ENCODE data around the gene PPP1CC.

PPP1CC gene

GRCh38 chr12:110742718-110743570 lies at the start of gene PPP1CC:
PPP1CC (minus strand) TSS chr12:110742891; CDS start chr12:110742707, 184 bp downstream.
- no peaks in the 10 kb centered on the region for H3K27me3 Mint-ChIP-seq
- H3K9me3 Mint-ChIP-seq = no peaks in the 10 kb centered on the region
- peak within 1 kb of the TSS; percentile 98 for H3K27ac Mint-ChIP-seq
- ATAC-seq (replicated peaks) (peak; percentile 91 to 94), DNase-seq (peak; percentile 90)
- peak within 1 kb of the TSS; percentile 90 to 92 for H3K4me3 Mint-ChIP-seq
- peaks cover 22 to 44% of the 10 kb centered on the region in 2 donors for H3K4me1 Mint-ChIP-seq
- H3K36me3 Mint-ChIP-seq = peaks cover 18 to 23% of the 10 kb centered on the region in 2 donors

DNA sequence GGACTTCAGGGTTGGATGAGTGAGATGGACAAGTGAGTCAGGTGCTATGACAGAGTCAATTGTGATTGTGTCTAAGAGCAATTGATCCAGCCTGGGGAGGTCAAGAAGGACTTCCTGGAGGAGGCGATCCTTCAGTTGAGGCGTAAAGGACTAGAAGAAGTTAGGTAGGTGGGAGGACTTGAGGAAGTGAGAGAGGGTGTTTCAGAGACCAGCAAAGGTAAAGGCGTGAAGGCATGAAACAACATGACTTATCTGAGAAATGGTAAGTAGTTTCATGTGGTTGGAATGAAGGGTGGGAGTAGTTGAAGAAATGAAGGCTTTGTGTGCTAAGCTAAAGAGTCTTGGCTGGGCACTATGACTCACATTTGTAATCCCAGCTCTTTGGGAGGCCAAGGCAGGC lies 48.9 kb upstream of the PPP1CC start:
- no peak for DNase-seq
- Mint-ChIP-seq H3K4me3 (no peak overlapping the region), H3K4me1 (peaks cover 4 to 6% of the 10 kb centered on the region in 2 donors), H3K27me3 (peaks cover 6 to 9% of the 10 kb centered on the region in 2 donors), H3K36me3 (no peaks in the 10 kb centered on the region), H3K27ac (no peak overlapping the region), H3K9me3 (peaks cover 0 to 2% of the 10 kb centered on the region in 2 donors)
- ATAC-seq (replicated peaks) = peak; percentile 80 to 83

GRCh38 chr12:110790301-110790700 lies 47.6 kb upstream of the PPP1CC start:
- Mint-ChIP-seq H3K4me1 (peaks cover 4 to 6% of the 10 kb centered on the region in 2 donors), H3K36me3 (no peaks in the 10 kb centered on the region), H3K27me3 (peaks cover 5 to 6% of the 10 kb centered on the region in 2 donors), H3K27ac (no peak overlapping the region), H3K9me3 (peaks cover 0 to 2% of the 10 kb centered on the region in 2 donors), H3K4me3 (no peak overlapping the region)
- no peak for ATAC-seq (replicated peaks)
- no peak for DNase-seq

- no peak overlapping the region for H3K27ac Mint-ChIP-seq
- peaks cover 4 to 14% of the 10 kb centered on the region in 2 donors for H3K27me3 Mint-ChIP-seq
- DNase-seq = no peak
- H3K4me1 Mint-ChIP-seq = peaks cover 0 to 2% of the 10 kb centered on the region in 2 donors
- ATAC-seq (replicated peaks) = no peak
- no peaks in the 10 kb centered on the region for H3K36me3 Mint-ChIP-seq
- H3K9me3 Mint-ChIP-seq = no peaks in the 10 kb centered on the region
- no peak overlapping the region for H3K4me3 Mint-ChIP-seq
Measured at GRCh38 chr12:110786012-110786411, 43.3 kb upstream of the PPP1CC start.

GRCh38 chr12:110785240-110785639 lies 42.5 kb upstream of the PPP1CC start:
- H3K27ac Mint-ChIP-seq = no peak overlapping the region
- peaks cover 4 to 14% of the 10 kb centered on the region in 2 donors for H3K27me3 Mint-ChIP-seq
- ATAC-seq (replicated peaks) (no peak), DNase-seq (no peak)
- H3K4me3 Mint-ChIP-seq = no peak overlapping the region
- peaks cover 0 to 2% of the 10 kb centered on the region in 2 donors for H3K4me1 Mint-ChIP-seq
- H3K36me3 Mint-ChIP-seq = no peaks in the 10 kb centered on the region
- H3K9me3 Mint-ChIP-seq = no peaks in the 10 kb centered on the region

DNA sequence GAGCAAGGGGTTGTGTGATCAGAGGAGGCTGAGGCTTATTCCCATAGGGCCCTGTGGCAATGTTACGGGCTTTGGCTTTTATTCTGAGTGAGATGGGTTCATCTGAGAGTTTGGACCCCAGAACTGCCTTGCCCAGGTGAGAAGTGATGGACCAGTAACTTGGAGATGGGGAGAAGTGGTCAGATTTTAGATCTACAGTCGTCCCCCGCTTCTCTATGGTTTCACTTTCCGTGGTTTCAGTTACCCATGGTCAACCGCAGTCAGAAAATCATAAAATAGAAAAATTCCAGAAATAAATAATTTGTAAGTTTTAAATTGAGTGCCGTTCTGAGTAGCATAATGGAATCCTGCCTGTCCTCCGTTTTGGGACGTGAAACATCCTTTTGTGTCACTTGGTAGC lies 40.2 kb upstream of the PPP1CC start:
- no peaks in the 10 kb centered on the region for H3K9me3 Mint-ChIP-seq
- H3K27me3 Mint-ChIP-seq = peaks cover 8 to 14% of the 10 kb centered on the region in 2 donors
- H3K4me3 Mint-ChIP-seq = no peak overlapping the region
- DNase-seq = no peak
- ATAC-seq (replicated peaks) = no peak
- no peak overlapping the region for H3K27ac Mint-ChIP-seq
- peaks cover 8 to 12% of the 10 kb centered on the region in 2 donors for H3K4me1 Mint-ChIP-seq
- no peaks in the 10 kb centered on the region for H3K36me3 Mint-ChIP-seq

DNA sequence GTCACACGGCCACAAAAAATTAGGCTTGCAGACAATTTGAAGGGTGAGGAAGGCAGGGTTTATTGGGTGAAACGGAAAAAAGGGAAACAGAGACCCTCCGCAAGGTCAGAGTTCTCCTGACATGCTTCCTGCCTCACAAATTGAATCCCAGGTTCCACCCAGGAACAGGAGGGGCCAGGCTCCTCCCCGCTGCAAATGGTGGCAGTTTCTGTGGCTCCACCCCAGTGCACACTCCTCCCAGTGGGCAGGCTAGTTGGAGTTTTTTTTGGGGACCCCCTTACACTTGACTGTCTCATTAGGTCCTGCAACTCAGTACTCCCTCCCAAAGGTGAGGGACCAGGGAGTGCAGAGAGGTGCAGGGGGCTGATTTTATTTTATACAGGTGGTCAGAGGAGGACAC lies 39.4 kb upstream of the PPP1CC start:
- no peak for DNase-seq
- Mint-ChIP-seq H3K27ac (no peak overlapping the region), H3K9me3 (no peaks in the 10 kb centered on the region), H3K4me1 (peaks cover 8 to 13% of the 10 kb centered on the region in 2 donors), H3K4me3 (no peak overlapping the region), H3K27me3 (peaks cover 8 to 14% of the 10 kb centered on the region in 2 donors), H3K36me3 (no peaks in the 10 kb centered on the region)
- ATAC-seq (replicated peaks) = no peak

DNA sequence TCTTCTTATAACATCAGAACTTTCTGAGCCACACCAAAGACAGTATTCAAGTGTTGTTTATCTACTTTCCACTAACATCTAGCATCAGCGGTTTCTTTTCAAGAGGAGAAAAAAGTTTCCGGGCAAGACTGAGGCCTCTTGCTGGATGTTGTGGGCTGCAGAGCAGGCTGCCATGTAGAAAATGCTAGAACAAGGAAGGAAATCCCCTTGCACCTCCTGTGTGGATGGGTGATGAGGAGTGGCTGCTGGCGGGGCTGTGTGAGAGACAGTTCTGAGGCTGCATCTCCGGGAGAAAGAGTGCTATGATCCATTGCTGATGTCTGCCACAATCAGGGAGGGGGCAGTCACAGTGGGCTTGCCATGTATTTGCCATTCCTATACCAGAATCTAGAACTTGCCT lies 37.8 kb upstream of the PPP1CC start:
- Mint-ChIP-seq H3K36me3 (no peaks in the 10 kb centered on the region), H3K27me3 (peaks cover 8 to 14% of the 10 kb centered on the region in 2 donors), H3K4me3 (no peak overlapping the region), H3K4me1 (peaks cover 18 to 29% of the 10 kb centered on the region in 2 donors), H3K27ac (no peak overlapping the region), H3K9me3 (no peaks in the 10 kb centered on the region)
- DNase-seq (no peak), ATAC-seq (replicated peaks) (no peak)

DNA sequence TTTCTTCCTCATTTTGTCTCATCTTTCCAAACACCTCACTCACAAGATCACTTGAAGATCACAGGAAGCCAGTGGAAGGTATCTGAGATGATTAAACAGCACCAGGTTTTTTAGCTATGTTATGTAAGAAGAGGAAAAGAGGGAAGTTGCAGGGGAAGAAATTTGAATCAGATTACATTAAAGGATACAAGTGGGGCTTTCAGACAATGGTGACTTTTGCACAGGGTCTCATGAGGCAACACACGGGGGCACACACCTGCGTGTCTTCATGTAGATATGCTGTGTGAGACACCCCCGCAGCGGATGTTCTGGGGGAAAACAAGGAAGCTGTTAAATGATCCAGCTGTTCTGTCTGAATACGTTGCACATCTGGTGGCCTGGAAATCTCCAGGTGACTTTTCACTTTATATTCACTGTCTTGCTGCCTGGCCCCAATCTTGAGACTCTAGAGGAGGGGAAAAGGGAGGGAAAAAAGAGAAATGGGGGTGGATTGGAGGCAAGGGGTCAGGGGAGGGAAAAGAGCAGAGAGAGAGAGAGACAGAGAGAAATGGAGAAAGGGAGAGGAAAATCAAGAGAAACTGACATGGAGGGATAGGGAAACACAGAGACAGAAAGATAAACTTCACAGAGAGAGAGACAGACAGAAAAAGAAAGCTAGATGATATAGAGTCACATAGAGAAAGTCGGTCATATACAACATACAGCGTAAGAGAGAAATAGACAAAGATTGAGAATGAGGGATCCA lies 36.3 kb upstream of the PPP1CC start:
- H3K4me3 Mint-ChIP-seq = no peak overlapping the region
- DNase-seq (no peak), ATAC-seq (replicated peaks) (no peak)
- no peaks in the 10 kb centered on the region for H3K9me3 Mint-ChIP-seq
- H3K27ac Mint-ChIP-seq = peak overlapping the region; percentile 42
- peaks cover 8 to 14% of the 10 kb centered on the region in 2 donors for H3K27me3 Mint-ChIP-seq
- no peaks in the 10 kb centered on the region for H3K36me3 Mint-ChIP-seq
- H3K4me1 Mint-ChIP-seq = peaks cover 20 to 29% of the 10 kb centered on the region in 2 donors

DNA sequence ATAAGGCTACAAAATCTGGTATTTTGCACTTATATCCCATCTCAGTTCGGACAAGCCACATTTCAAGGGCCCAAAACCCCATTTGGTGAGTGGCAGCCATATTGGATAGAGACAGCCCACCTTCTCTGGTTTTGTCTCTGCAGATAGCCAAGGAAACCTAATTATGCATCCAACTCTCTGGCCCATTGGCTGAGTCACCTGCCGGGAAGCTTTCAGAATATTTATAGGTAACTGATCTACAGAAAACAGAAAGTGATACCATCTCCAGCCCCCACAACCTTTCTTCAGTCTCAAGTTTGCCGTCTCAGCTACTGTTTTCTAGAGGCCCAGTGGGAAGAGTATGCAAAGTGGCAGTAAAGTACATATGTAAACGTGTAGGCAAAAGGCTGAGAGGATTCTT lies 33.7 kb upstream of the PPP1CC start:
- peak overlapping the region; percentile 7 to 63 for H3K4me3 Mint-ChIP-seq
- ATAC-seq (replicated peaks) (peak; percentile 98 to 99), DNase-seq (peak; percentile 67)
- H3K27ac Mint-ChIP-seq = peak overlapping the region; percentile 27
- H3K36me3 Mint-ChIP-seq = no peaks in the 10 kb centered on the region
- H3K4me1 Mint-ChIP-seq = peaks cover 19 to 29% of the 10 kb centered on the region in 2 donors
- H3K27me3 Mint-ChIP-seq = peaks cover 1 to 3% of the 10 kb centered on the region in 2 donors
- no peaks in the 10 kb centered on the region for H3K9me3 Mint-ChIP-seq

DNA sequence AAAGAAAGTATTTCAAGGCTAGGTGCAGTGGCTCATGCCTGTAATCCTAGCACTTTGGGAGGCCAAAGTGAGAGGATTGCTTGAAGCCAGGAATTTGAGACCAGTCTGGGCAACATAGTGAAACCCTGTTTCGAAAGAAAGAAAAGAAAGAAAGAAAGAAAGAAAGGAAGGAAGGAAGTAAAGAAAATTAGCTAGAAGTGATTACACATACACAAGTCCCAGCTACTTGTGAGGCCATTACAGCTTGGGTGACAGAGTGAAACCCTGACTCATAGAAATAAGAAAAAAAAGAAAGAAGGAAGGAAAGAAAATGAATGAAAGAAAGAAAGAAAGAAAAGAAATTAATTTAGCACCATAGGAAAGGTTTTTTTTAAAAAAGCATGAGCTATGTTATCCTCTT lies 33.3 kb upstream of the PPP1CC start:
- H3K36me3 Mint-ChIP-seq = no peaks in the 10 kb centered on the region
- ATAC-seq (replicated peaks) = no peak
- no peak for DNase-seq
- H3K4me3 Mint-ChIP-seq = peak overlapping the region in 1 of 2 donors; percentile 63
- no peaks in the 10 kb centered on the region for H3K9me3 Mint-ChIP-seq
- H3K27ac Mint-ChIP-seq = peak overlapping the region; percentile 83
- peaks cover 0 to 5% of the 10 kb centered on the region in 2 donors for H3K27me3 Mint-ChIP-seq
- peaks cover 21 to 29% of the 10 kb centered on the region in 2 donors for H3K4me1 Mint-ChIP-seq

GRCh38 chr12:110774824-110775223 lies 32.1 kb upstream of the PPP1CC start:
- H3K4me1 Mint-ChIP-seq = peaks cover 21 to 29% of the 10 kb centered on the region in 2 donors
- H3K9me3 Mint-ChIP-seq = no peaks in the 10 kb centered on the region
- DNase-seq (no peak), ATAC-seq (replicated peaks) (no peak)
- H3K36me3 Mint-ChIP-seq = no peaks in the 10 kb centered on the region
- peaks cover 0 to 5% of the 10 kb centered on the region in 2 donors for H3K27me3 Mint-ChIP-seq
- H3K27ac Mint-ChIP-seq = peak overlapping the region; percentile 14
- no peak overlapping the region for H3K4me3 Mint-ChIP-seq

DNA sequence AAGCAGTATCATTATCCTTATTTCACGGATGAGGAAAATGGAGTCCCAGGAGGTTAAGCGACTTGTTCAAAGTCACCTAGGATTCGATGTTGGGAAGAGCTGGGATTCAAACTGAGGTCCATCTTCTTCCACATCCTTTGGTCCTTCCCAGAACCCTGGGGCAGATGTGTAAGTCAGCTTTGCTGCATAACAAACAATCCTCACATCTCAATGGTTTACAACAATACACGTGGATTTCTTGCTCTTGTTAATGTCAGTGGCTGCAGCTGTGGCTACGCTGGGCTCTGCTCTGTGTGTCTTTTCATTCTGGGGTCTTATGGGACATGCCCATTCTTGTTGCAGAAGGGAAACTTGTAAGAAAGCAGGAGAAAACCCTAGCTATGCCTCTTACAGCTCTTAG lies 26.3 kb upstream of the PPP1CC start:
- Mint-ChIP-seq H3K4me3 (no peak overlapping the region), H3K36me3 (no peaks in the 10 kb centered on the region), H3K27ac (no peak overlapping the region), H3K9me3 (no peaks in the 10 kb centered on the region), H3K4me1 (peaks cover 0 to 4% of the 10 kb centered on the region in 2 donors), H3K27me3 (peaks cover 0 to 7% of the 10 kb centered on the region in 2 donors)
- ATAC-seq (replicated peaks) = no peak
- no peak for DNase-seq

DNA sequence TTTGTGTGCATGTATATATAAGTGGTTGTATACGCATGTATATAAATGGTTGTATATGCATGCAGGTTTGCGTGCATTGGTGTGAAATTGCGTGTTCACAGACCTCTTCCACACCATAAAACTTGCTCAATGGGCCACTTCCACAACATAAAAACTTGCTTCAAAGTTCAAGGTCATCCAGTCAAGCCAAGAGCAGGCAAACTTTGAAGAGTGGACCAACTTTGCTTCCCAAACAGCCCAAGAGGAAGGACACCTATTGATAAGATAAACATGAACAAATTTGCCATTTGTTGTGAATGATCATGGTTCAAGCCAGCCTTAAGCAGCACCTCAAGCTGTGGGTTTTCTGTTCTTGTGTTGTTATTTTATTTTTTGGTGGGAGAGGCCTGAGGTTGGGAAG lies 25.2 kb upstream of the PPP1CC start:
- H3K9me3 Mint-ChIP-seq = no peaks in the 10 kb centered on the region
- no peak for DNase-seq
- H3K4me3 Mint-ChIP-seq = no peak overlapping the region
- H3K4me1 Mint-ChIP-seq = peaks cover 5 to 9% of the 10 kb centered on the region in 2 donors
- H3K36me3 Mint-ChIP-seq = no peaks in the 10 kb centered on the region
- no peak overlapping the region for H3K27ac Mint-ChIP-seq
- ATAC-seq (replicated peaks) = no peak
- peaks cover 0 to 7% of the 10 kb centered on the region in 2 donors for H3K27me3 Mint-ChIP-seq
